GM21737 (cell line): ENCODE results near the gene CARD14.

Experiments
- ATAC-seq: cut with Tn5 transposase; IDR thresholded peaks from one replicate; pipeline ENCODE4 v1.9.1; 2021; ENCODE audit warnings: mild to moderate bottlenecking, moderate library complexity; ENCODE audit not compliant: unreplicated experiment

The CARD14 gene

DNA sequence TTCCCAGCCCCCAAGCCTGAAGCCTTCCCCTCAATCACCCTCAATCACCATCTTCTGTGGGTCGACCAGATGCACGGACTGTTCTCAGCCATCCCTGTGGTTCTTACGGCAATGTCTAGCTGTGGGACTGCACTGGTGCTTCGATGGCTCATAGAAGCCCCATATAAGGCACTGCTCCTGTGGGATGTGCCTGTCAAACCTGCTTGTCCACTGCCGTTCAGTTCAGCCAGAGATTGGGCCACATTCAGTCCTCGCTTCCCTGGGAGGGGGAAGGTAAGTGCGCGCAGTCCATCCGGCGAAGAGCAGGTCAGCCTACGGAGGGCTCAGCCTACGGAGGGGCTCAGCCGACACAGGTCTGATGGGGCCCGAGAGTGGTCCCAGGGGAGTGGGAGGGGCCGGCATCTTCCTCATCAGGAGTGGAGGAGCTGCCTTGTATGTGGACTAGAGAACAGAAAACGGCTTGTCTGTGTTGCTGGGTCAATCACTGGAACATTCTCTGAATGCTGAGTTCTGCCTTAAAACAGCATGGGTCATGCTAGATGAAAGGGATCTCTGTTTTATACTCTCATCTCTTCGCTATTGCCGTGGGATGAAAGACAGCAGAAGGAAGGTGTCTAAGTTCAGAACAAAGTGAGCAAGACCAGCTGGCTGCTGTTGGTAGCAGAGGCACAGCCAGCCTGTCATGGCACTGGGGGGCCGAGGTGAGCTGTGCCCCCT lies at the start of gene CARD14:
Gene CARD14, plus strand, starts transcription at position 247 of the 717 bp plus-strand sequence. CDS start 11,409 bp downstream, outside the sequence.
- no peak for ATAC-seq

DNA sequence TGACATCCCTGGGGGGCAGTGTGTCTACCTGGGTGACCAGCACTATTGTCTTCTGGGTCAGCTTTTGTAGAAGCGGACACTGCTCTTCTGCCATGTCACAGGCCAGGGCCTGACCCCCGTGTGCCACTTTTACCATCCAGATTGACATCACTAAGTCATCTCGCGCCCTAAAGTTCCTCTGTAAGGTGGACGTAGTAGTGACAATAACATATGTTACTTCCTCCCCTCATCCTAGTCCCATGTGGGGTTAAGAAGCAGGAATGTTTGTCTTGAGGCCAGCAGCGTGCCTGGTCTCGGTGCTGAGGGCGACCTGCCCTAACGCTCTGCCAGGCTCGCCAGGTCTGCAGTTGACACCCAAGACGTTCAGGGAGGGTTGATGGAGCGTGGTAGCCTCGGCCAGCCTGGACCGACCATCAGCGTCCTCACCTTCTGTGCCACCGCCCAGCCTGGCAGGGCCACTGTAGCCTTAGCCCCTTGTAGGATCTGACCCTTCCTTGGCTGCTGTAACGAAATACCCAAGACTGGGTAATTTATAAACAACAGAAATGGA lies 47.7 kb upstream of the CARD14 start:
- no peak for ATAC-seq

- no peak for ATAC-seq
These were observed 46.8 kb upstream of the CARD14 start for GRCh38 chr17:80122926-80123505.

GRCh38 chr17:80123791-80124190 lies 46.0 kb upstream of the CARD14 start:
- ATAC-seq = no peak

DNA sequence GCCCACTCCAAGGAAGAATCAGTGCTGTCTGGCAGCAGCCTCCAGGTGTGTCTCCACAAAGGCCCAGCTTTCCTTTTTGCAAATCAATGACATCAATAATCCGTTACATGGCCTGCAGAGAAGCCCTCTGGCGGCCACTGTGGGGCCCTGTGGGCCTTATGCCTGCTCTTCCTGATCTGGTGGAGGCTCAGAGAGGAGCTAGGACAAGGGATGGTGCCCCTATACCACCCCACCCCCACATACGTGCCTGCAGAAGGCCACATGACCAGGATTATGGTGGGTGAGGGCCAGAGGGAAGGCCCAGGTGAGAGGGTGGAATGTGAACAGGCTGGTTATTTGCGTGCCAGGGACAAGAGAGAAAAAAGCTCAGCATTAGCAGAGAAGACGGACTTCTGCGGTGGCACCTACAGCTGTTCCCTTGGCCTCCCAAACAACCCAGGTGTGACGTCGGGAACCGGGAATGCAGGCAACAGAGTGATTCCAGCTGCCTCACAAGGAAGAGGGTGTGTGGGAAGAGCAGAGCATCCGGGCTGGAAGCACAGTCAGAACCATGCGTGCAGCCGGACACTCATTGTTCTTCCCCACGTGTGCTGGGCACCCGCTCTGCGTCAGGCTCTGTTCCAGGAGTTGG lies 45.4 kb upstream of the CARD14 start:
- ATAC-seq = no peak

- no peak for ATAC-seq
These were observed 44.0 kb upstream of the CARD14 start for GRCh38 chr17:80125656-80126448.

DNA sequence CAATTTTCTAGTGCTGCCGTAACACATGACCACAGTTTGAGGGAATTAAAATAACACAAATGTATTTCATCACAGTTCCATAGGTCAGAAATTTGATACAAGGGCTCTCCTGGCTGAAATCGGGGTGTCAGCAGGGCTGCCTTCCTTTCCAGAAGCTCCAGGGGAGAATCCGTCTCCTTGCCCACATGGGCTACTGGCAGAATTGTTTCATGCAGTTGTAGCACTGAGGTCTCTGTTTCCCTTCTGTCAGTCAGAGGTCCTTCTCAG lies 43.4 kb upstream of the CARD14 start:
- ATAC-seq = no peak

DNA sequence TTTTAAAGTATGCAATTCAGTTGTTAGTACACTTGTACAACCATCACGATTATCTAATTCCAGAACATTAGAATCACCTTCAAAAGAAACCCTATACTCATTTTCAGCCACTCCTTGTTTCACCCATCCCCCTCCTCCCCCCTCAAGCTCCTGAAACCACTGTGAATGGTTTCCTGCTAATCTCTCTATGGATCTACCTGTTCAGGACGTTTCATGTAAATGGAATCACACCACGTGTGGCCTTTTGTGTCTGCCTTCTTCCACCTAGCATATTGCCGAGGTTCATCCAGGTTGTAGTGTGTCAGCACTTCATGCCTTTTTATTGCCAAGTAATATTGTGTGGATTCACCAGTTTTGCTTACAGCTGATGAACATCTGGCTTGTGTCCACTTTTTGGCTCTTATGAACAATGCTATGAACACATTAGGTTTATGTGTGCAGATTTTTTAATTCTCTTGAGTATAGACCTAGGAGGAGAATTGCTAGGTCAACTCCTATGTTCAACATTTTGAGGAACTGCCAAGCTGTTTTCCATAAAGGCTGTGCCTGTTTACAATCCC lies 40.7 kb upstream of the CARD14 start:
- no peak for ATAC-seq

GRCh38 chr17:80130992-80131391 lies 38.8 kb upstream of the CARD14 start:
- ATAC-seq = no peak

- ATAC-seq = no peak
These were observed 36.8 kb upstream of the CARD14 start for GRCh38 chr17:80132906-80133625.

GRCh38 chr17:80133626-80133970 lies 36.2 kb upstream of the CARD14 start:
- no peak for ATAC-seq

DNA sequence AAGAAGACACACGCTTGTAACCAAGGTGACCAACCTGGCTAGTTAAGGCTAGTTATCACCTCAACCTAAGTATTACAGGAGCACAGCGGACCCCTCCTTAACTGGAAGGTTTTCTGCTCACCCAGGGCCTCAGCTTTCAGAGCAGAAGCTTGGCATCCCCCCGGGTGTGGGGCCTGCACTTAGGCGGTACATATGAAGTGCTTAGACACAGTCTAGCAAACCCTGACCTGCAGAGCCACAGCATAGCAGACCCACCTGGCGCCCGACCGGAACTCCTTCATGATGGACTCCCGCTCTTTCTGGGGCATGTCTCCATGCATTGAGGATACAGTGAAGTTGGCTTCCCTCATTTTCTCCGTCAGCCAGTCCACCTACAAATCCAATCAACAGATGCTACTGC lies 32.7 kb upstream of the CARD14 start:
- ATAC-seq = no peak

GRCh38 chr17:80138856-80139426 lies 30.9 kb upstream of the CARD14 start:
- no peak for ATAC-seq

DNA sequence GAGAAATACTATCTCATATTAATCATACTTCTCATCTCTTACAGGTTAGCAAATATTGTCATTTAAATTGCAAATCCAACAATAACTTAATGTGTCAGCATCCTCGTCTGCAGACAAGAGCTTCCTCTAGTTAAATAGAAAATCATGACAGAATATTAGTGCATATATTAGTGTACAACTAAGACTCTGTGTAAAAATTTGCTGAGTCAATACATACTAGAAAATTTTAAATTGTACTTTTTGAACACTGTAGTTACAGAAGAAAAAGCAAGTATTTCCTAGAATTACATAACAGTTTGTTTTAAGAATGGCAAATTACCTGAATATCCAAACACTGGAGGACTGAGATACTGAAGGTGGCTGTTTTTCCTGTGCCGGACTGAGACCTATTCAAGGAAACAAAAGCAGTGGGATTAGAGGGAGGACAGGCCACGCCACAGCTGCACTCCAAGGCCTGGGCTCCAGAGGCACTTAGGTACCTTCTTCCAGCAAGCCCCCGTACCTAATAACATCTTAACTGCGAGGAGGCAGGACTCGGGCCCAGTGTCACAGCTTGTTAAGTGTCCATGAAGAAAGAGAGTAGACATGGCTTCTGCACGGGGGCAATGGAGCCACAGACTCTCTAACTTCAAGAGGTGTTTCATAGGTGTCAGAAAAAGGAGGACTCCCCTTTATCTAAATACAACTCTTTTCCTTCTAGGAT lies 28.2 kb upstream of the CARD14 start:
- ATAC-seq = no peak

- ATAC-seq = no peak
These were observed 26.9 kb upstream of the CARD14 start for GRCh38 chr17:80142929-80143328.

DNA sequence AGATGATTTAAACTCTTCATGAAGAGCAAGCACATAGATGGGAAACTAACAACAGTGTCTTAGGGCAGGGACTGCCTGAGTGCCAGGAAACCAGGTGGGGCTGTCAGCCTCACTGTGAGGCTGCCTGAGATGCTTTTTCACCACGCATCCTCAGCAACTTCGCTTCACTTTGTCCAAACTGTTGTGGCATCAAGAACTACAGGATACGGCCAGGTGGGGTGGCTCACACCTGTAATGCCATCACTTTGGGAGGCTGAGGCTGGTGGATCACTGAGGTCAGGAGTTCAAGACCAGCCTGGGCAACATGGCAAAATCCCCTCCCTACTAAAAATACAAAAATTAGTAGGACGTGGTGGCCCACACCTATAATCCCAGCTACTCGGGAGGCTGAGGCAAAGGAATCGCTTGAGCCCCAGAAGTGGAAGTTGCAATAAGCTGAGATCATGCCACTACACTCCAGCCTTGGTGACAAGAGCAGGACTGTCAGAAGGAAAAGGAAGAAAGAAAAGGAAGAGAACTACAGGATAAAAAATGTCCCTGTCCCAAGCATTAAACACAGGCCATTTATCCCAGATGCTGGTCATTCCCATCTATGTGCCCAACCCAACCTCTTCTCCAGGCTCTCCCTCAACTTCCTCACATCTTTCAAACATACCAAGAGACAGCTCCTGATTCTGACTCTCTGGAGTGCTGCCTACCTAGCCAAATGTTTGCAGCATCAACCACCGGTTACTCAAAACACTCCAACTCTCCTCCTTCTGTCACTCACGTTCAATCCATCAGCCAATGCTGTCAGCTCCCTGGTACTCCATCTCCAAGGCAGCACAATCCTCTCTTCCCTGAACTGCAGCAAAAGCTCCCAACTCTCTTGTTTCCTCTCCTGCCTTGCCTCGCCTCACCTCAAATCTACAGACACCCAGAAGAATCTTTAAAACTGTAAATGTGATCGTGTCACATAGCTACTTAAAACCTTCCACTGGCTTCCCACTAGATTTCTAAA lies 24.5 kb upstream of the CARD14 start:
- ATAC-seq = no peak

DNA sequence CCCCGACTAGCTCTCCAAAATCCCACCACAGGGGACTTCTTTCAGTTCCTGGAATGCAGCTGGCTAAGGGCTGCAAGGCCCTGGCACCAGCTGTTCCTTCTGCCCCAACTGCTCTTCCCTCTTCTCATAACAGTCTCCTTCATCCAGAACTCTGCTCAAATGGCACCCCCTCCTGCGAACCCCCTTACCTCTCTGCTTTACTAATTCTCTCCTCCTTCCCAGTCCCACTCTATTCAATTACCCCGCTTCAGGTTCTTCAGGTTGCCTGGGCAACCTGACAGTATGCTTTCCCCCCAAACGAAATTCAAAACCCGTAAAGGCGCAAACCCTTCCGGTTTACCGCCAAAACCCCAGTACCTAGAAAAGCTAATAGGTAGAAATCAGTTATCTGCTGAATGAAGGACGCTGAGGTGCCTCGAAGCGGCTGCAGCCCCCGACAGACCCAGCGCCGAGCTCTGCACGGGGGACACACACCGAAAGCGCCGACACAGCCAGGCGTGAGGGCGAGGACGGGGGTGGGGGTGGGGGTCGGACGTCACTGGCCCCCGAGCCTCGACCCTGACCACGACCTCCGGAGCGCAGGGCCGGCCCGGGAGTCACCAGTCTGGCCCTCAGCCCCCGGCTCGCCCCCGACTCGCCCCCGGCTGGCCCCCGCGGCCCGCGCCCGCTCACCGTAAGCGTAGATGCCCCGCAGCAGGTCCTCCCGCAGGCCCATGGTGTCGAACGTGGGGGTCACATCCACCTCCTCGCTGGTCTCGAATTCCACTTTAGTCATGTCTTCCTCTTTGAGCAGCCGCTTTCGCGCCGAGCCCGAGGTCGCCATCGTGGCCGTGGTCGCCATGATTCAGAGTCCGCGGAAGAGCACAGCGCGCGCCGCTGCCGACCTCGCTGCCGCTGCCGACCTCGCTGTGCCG lies 23.5 kb upstream of the CARD14 start:
- peak; percentile 24 for ATAC-seq
